Fibroblast of mammary gland (primary cell): ENCODE data around the gene UCN.
A peak's percentile ranks its signal among the peaks of the same experiment; 100 is the strongest.

Experiments used
- DNase-seq: peaks from one replicate; pipeline ENCODE4 v3.0.0-alpha.2; 2010; ENCODE audit warnings: low read depth
- H3K4me3 ChIP-seq: 2 replicates; pipeline ENCODE4 v1.5.1; 2011; ENCODE audit warnings: low read depth, mild to moderate bottlenecking, low read length, moderate library complexity; ENCODE audit not compliant: control insufficient read depth
- CTCF ChIP-seq: conservative IDR thresholded peaks from 2 replicates; pipeline ENCODE4 v1.5.1; 2011; ENCODE audit warnings: low read depth, low read length, inconsistent platforms; ENCODE audit not compliant: control insufficient read depth, insufficient read depth

The UCN gene

GRCh38 chr2:27296481-27296880 lies 11.8 kb downstream of the UCN start:
- TF ChIP-seq CTCF: no peak
- peak; percentile 45 for DNase-seq
- no peak overlapping the region for H3K4me3 ChIP-seq

DNA sequence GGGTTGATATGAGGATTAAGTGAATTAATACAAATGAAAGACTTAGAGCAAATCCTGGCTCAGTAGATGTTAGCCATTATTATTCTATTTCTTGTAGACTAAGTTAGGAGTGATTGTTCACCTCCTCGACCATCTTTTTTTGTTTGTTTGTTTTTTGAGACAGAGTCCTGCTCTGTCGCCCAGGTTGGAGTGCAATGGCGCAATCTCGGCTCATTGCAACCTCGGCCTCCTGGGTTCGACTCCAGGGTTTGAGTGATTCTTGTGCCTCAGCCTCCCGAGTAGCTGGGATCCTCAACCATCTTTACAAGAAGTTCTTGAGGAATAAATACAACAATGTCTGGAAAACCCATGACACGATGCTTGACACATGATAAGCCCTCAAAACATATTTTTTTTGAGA lies 13.3 kb downstream of the UCN start:
- no peak for DNase-seq
- no peak overlapping the region for H3K4me3 ChIP-seq
- no peak for TF ChIP-seq CTCF

DNA sequence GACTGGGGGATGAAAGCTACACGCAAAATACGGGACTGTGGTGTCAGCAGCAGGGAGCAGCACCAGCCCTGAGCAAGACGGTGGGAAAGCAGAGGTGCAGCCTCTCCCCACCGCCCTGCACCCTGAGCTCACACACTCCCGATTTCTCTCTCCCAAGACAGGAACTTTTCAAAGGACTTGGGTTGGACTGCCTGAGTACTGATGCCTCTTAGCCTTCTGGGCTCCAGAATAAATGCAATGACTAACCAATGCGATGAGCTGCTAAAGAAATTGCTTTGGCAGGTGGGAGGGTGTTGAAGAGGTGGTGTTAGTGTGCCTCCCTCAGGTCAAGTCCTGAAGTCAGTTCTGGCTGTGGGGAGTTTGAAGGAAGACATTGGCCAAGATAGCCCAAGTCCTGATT lies 16.4 kb downstream of the UCN start:
- TF ChIP-seq CTCF: peak; percentile 2
- no peak for DNase-seq
- H3K4me3 ChIP-seq: no peak overlapping the region

DNA sequence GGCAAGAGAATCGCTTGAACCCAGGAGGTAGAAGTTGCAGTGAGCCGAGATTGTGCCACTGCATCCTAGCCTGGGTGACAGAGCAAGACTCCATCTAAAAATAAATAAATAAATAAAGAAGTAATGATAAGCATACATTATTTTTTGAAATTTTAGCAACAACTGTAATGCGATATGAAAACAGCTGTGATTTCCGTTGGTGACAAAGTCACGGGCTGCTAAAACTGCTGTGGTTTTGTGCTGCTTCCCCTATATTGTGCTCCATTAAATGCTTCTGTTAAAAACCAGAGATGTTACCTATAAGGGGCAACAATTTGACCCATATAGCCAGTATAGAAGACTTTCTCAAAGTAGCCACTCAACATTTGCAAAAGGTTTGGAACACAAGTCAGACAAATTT lies 17.7 kb downstream of the UCN start:
- no peak overlapping the region for H3K4me3 ChIP-seq
- no peak for TF ChIP-seq CTCF
- DNase-seq: no peak

DNA sequence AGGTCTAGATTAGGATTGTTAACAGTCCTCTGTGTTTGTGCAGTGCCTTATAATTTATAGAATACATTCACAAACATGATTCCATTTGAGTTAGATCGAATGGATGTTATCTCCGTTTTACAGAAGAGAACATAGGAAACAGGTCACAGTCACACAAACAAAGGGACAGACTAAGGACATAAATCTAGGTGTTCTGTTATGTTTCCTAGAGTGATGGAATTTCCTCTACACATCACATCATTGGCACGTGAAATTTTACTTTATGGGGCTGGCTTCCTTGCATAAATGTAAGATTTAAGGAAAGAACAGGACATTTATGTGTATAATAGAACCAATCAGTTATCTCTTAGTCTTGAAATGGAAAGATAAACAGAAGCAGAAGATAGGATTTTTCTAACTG lies 19.6 kb downstream of the UCN start:
- TF ChIP-seq CTCF: no peak
- H3K4me3 ChIP-seq: no peak overlapping the region
- DNase-seq: no peak

DNA sequence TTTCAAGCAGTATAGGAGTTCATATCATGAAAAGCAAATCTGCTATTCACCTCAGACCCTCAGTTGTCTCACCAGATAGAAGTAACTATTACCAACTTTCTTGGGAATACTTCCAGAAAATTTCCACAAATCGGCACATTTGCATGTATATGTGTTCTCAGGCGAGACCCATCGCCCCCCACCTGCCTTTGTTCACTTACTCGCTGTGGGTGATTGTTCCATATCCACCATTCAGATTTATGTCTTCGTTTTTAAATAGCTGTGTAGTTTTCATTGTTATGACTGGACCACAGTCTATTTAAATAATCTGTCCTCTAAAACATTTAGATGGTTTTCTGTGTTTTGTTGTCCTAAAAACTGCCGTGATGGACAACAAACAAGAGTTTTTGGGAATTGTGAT lies 22.8 kb downstream of the UCN start:
- DNase-seq: no peak

More for the DNA sequence above, 22.8 kb downstream of the UCN start:
- no peak for TF ChIP-seq CTCF
- no peak overlapping the region for H3K4me3 ChIP-seq
